Measurements from ENCODE around the gene ADAMTSL3.

The ADAMTSL3 gene

DNA sequence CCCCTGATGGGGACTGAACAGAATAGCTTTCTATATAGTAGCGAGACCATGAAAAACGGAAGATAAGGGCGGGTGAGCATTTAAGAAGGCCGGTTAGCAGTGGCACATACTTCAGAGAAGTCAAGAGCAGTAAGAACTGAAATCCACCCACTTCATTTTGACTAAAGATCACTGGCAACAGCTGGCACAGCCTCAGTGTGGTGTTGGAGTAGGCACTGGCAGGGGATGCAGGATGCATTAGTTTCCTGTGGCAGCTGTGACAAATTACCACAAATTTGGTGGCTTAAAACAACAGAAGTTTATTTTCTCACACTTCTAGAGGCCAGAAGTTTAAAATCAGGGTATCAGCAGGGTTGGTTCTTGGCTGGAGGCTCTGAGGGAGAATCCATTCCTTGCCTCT lies 176.5 kb downstream of the ADAMTSL3 start:
- no peak for DNase-seq (ENCODE audit: low spot score)

DNA sequence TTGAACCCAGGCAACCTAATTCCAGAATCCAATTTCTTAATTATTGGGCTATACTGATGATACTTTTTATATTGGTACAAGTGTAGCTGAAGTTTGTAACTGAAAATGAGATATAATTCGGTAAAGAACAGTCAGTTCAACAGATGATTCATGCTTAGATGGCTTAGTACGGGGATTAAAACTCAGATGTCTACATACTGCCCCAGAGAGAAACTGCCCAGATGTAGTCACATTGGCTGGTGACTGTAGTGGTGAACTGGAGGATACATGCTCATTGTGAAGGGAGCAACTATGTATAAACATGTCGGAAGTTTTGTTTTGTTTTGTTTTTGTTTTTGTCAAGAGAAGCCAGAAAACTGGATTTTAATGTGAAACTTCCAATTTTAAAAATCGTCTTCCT lies 179.6 kb downstream of the ADAMTSL3 start:
- no peak for DNase-seq (ENCODE audit: low spot score)

DNA sequence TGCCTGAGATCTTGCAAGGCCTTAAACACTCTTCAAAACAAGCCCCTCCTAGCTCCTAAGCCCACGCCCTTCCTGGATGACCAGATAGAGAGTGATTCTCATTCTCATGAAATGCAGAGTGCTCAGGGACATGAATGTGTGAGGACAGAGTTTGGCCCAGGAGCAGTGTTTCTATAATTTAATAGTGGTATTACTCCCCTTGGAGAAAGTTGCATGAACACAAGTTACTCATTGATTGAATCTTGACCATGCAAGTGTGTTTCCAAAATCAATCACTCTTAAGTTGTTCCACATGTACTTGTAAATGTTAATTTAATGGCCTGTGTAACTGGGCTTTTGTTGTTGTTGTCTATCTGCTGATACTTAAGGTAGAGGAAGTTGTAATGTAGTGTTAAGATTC lies 181.6 kb downstream of the ADAMTSL3 start:
- DNase-seq (ENCODE audit: low spot score) = no peak

DNA sequence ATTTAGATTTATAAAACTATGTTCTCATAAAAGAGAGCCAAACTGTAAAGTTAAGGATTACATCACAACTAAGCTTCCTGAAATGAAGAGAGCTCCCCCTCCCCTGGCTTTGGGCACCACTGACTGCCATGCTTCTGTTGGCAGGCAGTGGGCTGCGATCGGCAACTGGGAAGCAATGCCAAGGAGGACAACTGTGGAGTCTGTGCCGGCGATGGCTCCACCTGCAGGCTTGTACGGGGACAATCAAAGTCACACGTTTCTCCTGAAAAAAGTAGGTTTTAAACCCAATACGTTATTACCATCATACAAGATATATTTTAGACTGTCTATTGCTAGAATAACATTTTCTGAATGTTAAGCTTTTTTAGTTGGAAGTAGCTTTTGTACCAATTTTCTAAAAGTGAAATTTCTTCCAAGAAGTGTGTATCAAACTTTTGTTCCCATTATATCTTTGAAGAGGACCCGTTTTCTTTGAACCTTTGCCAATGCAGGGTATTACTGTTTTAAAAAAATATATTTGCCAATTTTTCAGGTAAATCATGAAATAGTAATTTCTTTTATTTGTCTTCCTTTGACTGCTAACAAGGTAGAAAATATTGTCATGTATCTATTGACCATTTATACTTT lies 184.1 kb downstream of the ADAMTSL3 start:
- peak; percentile 29 for DNase-seq (ENCODE audit: low spot score)

DNA sequence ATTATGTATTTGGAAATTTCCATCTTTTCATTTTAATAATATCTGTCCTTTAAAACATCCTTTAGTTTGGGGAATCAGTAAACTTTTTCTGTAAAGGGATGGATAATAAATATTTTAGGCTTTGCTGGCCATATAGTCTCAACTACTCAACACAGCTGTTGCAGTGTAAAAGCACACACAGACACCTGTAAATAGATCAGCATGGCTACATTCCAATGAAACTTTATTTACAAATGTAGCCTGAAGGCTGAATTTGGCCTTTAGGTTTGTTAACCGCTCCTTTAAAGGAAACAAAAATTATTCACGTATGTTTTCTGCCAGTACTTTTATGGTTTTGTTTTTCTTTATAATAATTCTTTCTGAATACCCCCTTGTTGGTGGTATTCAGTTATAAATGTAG lies 184.8 kb downstream of the ADAMTSL3 start:
- DNase-seq (ENCODE audit: low spot score) = no peak

DNA sequence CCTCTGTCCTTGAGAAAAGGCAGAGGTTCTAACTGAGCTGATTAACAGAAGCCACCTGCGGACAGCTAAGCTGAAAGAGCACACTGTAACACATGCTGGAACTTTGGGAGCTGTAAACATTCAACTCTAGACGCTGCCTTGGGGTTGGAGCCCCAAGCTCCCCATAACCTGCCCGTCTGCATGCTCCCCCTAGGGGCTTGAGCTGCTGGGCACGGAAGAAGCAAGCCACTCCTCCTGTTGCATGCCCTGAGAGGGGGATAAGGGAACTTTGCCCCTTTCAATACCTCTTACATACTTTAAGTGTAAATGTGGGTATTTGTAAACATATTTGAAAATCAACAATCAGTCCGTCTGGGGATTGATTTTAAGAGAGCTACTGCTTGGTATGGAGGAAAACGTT lies 188.4 kb downstream of the ADAMTSL3 start:
- DNase-seq (ENCODE audit: low spot score) = no peak

DNA sequence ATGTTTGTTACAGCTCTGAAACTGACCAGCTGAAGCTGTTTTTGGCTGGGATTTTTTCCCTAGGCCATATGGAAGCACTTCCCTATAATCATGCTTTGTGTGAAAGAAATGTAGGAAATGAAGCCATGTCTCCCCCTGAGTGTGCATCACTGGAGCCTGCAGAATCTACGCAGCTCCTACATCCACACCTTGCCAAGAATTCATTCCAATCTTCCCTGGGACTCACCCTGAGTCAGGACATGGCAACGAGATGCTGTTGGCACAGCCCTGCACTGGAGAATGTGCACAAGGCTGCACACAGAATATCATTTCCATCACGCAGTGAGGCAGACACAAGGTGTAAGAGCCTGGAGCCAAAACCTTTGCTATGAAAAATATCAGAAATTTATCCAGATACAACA lies 189.5 kb downstream of the ADAMTSL3 start:
- DNase-seq (ENCODE audit: low spot score) = no peak

DNA sequence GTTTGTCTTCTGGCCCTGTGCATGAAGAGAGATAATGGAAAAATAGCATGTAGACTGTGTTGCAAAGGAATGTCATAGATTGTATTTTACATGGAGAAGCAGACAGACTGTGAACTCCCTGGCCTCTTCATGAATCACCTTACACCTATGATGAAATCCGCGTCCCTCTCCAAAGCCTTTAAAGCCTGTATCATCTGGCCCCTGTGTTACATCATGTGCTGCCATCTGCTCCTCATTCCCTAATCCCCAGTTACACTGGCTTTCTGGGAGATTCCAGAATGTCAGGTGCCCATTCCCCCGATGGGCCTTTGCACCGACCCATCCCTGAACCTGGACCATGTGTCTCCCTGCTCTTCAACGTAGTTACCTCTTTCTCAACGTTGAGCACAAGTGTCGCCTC lies 190.8 kb downstream of the ADAMTSL3 start:
- no peak for DNase-seq (ENCODE audit: low spot score)

DNA sequence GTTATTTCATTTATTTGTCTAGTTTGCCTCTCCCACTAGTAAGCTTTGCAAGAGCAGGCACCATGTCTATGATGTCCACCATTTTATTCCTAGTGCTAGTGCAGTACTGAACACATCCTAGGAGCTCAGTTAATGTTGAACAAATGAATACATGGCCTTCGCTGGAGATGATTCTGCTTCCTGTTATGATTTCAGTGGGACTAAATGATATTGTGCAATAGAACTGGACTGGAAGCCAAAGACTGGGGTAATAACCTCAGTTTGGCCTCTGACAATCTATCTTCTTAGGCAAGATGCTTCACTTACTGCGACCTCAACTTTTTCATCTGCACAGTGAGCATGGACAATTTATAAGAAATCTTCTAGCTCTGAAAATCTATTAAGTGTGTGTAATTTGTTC lies 191.3 kb downstream of the ADAMTSL3 start:
- no peak for DNase-seq (ENCODE audit: low spot score)

DNA sequence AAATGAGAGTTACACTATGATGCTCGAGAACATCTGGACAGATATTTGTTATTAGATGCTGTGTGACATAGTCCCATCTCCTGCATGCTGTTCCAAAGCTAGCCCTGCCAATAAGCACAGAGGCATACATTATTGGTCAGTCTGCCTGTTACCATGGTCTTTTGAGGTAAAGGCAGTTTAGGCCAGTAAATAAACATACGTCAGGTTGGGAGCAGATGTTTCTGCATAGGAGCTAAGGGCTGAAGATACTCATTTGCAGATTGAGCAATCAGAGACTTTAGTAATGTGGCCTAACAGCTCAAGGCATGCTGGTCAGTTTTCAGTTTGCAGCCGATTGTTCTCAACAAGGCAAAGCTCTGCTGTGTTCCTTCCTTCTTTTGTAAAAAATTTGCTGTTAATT lies 192.9 kb downstream of the ADAMTSL3 start:
- no peak for DNase-seq (ENCODE audit: low spot score)

DNA sequence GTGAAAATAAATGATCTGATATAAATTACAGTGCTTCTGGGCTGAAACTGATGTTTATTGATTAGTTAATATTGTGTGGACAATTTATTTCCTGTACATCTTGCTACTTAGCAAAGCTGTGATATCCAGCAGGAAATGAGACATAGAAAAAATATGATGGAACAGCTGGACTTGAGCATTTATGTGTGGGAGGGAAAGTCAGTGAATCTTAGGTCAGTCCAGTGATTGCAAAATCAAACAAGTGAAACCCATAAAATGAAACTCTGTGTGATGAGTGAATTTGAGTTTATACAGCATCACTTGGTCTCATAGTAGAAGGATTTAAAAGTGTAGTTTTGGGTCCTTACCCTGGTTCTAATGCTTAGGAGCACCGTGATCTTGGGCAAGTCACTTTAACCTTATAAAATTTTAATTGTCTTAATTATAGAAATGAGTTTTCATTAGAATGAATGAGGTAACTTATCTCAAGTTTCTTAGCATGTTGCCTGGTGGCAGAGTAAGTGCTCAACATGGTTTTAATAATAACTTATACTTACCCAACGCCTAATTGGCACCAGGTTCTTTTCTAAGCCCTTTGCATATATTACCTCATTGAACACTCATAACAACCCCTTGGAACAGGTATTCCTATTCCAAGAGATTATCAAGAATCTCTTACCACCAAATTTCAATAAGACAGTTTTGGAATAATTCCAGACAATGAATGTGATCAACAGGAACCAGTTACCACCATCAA lies 194.6 kb downstream of the ADAMTSL3 start:
- DNase-seq (ENCODE audit: low spot score) = no peak

DNA sequence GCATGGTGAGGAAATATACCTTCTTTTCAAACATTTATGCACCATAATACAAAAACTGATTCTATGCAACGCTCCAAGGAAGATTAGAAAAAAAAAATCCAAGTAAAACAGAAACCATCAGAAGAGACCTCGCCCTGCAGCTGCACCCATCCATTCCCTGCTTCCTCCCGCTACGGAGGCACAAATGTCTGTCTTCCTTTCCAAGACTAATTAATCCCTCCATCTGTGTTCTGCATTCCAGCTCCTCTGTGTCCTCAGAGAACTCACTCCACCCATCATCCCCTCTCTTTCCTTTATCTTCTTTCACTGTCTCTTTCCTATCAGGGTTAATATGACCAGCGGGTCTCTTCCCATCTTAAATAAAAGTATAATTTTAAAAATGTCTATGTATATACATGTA lies 196.1 kb downstream of the ADAMTSL3 start:
- no peak for DNase-seq (ENCODE audit: low spot score)

DNA sequence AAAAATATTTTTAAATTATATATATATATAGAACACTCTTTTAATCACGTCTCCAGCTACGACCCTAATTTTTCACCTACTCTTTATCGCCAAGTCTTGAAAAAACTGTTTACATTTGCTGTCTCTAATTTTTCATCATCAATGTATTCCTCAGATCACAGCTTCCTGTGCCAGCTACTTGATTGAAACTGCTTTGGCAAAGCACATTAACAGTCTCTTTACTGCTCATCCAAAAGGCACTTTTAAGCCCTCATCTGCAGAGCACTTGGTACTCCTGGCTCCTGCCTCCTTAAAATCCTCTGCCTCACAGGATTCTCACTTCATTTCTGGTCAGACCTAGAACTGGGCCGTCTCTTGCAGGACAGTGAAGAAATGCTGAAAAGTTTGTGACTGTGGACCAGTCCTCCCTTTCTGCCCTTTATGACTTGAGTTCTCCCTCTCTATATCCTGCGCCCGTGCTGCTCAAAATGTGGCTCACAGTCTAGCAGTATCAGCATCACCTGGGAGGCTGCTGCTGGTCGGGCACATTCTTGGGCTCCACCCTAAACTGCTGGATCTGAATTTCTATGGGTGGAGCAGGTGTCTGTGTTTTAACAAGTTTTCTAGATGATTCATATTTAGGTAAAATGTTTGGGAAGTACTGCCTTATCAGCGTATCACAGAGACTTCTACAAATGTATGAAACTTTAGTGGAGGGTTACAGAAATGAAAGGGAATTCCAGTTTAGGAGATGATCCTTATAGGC lies 196.8 kb downstream of the ADAMTSL3 start:
- no peak for DNase-seq (ENCODE audit: low spot score)

DNA sequence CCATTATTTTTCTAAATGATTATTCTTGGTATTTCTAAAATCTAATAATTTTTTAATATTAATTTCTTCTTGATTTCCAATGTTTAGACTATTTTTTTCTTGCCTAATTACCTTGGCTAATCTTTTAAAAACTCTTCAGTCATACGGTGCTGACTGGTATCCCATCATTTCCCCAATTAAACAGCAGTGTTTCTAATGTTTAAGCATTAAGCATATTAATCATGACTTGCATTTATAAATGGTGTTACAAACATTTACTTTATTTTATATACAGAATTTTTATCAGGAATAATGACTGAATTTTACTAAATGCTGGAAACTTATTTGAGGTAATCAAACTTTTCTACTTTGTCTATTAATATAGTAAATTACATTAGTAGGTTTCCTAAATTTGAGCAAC lies 199.3 kb downstream of the ADAMTSL3 start:
- no peak for DNase-seq (ENCODE audit: low spot score)

DNA sequence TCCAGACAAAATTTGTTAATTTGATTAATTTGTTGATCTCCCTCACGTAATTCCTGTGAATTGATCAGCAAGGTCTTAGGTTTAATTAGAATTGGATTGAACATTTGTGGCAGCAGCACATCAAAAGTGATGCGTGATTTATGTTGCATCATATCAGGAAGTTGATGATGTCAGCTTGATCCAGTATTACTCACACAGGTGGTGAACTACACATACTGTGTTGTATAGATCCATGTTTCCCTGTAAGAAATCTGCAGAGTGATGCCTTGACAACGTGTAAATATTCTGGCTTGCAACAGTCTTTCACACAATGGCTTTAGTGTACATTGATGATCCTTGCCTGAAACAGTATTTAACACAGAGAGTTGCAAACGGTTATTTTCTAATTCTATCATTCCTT lies 200.4 kb downstream of the ADAMTSL3 start:
- no peak for DNase-seq (ENCODE audit: low spot score)

DNA sequence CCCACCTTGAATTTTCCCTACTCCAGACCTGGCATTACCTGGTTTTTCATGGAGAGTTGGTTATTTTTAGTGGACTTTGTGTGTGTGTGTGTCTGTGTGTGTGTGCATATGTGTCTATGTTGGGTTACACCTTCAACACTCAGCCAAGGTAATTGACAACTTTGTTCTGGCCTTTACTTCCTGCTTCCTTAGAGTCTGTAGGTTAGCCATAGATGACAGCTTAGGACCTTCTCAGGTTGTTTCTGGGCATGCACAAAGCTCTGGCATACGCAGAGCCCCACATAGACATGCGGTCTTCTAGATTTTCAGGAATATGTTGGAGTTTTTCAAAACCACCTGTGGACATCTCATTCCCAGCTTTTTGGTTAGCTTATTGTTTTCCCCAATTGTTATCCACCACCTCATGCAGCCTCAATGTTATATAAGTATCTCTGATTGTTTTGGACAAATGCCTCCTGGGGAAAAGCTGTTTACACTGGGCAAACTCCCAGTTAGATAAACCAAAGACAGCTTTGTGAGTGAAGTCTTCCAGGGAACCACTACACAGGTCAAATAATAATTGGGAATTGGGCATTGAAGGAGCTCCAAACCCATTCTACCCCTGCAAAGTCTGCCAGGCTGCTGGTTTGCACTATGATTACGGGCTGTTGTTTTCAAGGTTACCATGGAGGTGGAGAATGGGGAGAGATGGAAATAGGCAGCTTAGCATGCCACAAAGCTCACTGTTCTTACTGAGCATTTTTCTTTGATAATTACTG lies 201.2 kb downstream of the ADAMTSL3 start:
- no peak for DNase-seq (ENCODE audit: low spot score)

DNA sequence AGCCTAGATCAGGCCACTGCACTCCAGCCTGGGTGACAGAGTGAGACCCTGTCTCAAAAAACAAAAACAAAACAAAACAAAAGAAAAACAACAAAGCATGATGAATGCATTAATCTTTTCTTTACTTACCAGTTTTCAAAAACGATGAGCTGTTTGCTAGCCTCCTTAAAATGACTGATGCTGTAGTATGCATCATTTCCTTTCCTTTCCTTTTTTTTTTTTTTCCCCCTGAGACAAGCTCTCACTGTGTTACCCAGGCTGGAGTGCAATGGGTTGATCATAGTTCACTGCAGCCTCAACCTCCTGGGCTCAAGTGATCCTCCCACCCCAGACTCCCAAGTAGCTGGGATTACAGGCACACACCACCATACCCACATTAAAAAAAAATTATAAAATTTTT lies 202.0 kb downstream of the ADAMTSL3 start:
- no peak for DNase-seq (ENCODE audit: low spot score)

DNA sequence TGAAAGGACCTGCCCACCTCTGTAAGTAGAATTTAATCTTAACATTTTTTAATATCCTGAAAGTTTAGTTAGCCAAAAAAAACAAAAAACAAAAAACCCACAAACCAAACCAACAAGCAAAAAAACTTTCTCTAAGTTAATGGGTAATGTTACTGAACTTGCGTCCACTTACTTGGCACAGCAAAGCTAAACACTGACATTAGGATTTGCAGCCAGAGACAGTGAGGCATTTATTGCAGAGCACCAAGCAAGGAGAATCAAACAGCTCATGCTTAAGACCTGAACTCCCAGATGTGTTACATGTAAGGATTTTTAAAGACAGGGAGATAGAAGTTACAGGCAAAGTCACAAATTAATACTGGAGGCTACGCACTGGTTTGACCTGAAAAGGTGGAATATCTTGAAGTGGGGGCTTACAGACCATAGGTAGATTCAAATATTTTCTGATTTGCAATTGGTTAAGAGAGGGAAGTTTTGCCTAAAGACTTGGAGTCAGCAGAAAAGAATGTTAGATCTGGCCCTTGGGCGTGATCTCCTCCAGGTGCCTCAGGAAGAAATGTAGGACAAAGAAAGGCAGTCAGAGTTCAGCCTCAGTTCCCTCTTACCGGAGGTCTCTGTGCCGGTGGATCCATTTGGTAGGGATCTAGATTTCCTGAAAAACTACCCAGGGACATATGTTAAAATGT lies 205.0 kb downstream of the ADAMTSL3 start:
- no peak for DNase-seq (ENCODE audit: low spot score)

DNA sequence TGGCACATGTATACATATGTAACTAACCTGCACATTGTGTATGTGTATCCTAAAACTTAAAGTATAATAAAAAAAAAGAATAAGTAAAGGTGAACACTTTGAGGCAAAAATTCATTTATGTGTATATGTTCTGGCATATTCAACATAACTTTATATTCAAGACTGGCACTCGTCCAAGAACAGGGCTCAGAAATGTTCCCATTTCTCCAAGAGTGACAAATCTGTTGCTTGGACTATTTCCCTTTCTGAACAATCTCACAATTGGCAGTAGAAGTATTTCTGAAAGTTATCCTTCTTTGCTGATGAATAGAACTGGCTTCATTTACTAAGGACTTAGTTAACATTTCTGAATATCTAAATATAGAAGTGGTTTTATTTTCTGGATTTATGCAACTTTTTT lies 212.8 kb downstream of the ADAMTSL3 start:
- DNase-seq (ENCODE audit: low spot score) = no peak

DNA sequence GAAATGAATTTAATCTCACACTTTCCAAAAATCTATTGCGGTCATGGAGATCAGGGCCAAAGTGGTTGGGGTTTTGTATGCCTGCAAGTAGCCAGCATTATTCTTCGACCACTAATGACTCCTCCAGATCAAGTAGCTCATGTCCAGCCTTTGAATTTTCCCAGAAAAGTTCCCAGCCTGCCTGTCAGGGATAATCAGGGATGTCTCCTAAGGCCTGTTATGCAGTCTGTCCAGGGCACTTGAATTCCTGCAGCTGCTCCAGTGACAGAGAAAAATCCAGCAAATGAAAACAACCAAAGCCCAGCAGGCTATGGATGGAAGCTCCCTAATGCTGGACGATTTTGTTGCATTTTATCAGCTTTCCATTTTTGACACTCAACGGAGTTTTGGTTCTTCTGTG lies 215.4 kb downstream of the ADAMTSL3 start:
- DNase-seq (ENCODE audit: low spot score) = no peak

DNA sequence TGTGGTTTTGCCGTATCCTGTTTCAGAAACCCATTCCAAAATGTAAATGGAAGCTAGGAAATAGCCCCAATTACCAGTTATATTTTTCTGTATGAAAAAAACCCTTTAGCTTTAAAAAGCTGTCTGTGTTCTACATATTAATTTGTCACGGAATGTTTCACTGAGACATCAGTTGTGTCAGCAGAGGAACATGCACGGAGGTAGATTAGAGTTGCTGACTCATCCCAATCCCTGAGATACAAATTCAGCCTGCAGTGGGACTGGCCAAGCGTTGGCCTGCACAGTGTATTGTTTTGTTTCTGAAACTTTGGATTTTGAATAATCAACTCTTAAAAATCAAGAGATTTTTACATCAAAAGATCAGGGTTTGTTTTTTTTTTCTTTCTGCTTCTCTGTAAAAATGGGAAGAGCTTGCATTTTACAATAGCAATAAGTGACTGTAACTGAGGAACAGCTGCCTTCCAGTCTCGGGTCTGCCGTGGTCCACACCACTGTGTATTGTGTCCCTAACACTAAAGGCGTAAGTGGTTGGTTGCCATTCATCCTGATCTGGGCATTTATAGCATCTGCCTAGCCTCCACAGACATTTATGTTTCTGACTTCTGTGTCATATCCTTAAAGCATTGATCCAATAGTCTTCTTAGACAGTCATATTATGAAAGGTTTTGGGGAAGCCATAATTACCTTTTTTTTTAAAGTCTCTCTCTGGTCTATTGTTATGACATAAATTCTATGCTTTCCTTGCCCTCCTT lies 218.1 kb downstream of the ADAMTSL3 start:
- DNase-seq (ENCODE audit: low spot score) = no peak

Measured in SK-N-DZ (cell line).